SK-N-SH treated with all-trans-retinoic acid at 6 μM for 48 hours (cell line): ENCODE data around the gene HIGD1B.

Experiments used
- ARNTL ChIP-seq: fragments of 450-650 bp; formaldehyde crosslinking; IDR thresholded peaks from 2 replicates; pipeline ENCODE4 v1.5.0; 2020; ENCODE audit warnings: low read depth, mild to moderate bottlenecking, moderate library complexity, borderline replicate concordance
- CSDC2 ChIP-seq: fragments of 250-450 bp; sonication (Bioruptor Pico); IDR thresholded peaks from 2 replicates; pipeline ENCODE4 v1.5.0; 2020; ENCODE audit warnings: mild to moderate bottlenecking, moderate library complexity
- ESRRG ChIP-seq: fragments of 250-450 bp; sonication (Bioruptor Pico); IDR thresholded peaks from 2 replicates; pipeline ENCODE4 v1.6.1; 2021; ENCODE audit warnings: mild to moderate bottlenecking
- GLIS3 ChIP-seq: fragments of 250-450 bp; sonication (Bioruptor Pico); IDR thresholded peaks from 2 replicates; pipeline ENCODE4 v1.5.0; 2020; ENCODE audit warnings: mild to moderate bottlenecking, moderate library complexity
- ISL1 ChIP-seq: fragments of 250-450 bp; sonication (Bioruptor Pico); IDR thresholded peaks from 2 replicates; pipeline ENCODE4 v2.1.2; 2022; ENCODE audit warnings: mild to moderate bottlenecking, moderate library complexity
- RARB ChIP-seq: fragments of 250-450 bp; sonication (Bioruptor Pico); IDR thresholded peaks from 2 replicates; pipeline ENCODE4 v1.8.0; 2021; ENCODE audit warnings: mild to moderate bottlenecking, moderate library complexity
- TCF4 ChIP-seq: fragments of 250-450 bp; sonication (Bioruptor Pico); IDR thresholded peaks from 2 replicates; pipeline ENCODE4 v1.8.0; 2021; ENCODE audit warnings: mild to moderate bottlenecking, moderate library complexity, borderline replicate concordance
- ZFP3 ChIP-seq: fragments of 250-450 bp; sonication (Bioruptor Pico); IDR thresholded peaks from 2 replicates; pipeline ENCODE4 v1.5.0; 2020; ENCODE audit warnings: mild to moderate bottlenecking, moderate library complexity
- ZFP30 ChIP-seq: fragments of 450-650 bp; formaldehyde crosslinking; IDR thresholded peaks from 2 replicates; pipeline ENCODE4 v1.5.0; 2022; ENCODE audit warnings: mild to moderate bottlenecking, moderate library complexity
- ZNF70 ChIP-seq: fragments of 450-650 bp; formaldehyde crosslinking; IDR thresholded peaks from 2 replicates; pipeline ENCODE4 v1.5.0; 2020; ENCODE audit warnings: mild to moderate bottlenecking, moderate library complexity
- ZNF8 ChIP-seq: fragments of 450-650 bp; formaldehyde crosslinking; IDR thresholded peaks from 2 replicates; pipeline ENCODE4 v1.5.0; 2020; ENCODE audit warnings: mild to moderate bottlenecking, moderate library complexity
- TF ChIP-seq, protein P1 (sequence below): fragments of 250-450 bp; sonication (Bioruptor Pico); IDR thresholded peaks from 2 replicates; pipeline ENCODE4 v1.8.0; 2020; ENCODE audit warnings: mild to moderate bottlenecking, moderate library complexity, borderline replicate concordance
- TF ChIP-seq, protein P2 (sequence below): fragments of 250-450 bp; sonication (Bioruptor Pico); IDR thresholded peaks from 2 replicates; pipeline ENCODE4 v1.8.0; 2021; ENCODE audit warnings: low read depth, mild to moderate bottlenecking, moderate library complexity, borderline replicate concordance
- TF ChIP-seq, protein P3 (sequence below): fragments of 250-450 bp; sonication (Bioruptor Pico); IDR thresholded peaks from 2 replicates; pipeline ENCODE4 v1.5.0; 2020; ENCODE audit warnings: mild to moderate bottlenecking, moderate library complexity

DNA sequence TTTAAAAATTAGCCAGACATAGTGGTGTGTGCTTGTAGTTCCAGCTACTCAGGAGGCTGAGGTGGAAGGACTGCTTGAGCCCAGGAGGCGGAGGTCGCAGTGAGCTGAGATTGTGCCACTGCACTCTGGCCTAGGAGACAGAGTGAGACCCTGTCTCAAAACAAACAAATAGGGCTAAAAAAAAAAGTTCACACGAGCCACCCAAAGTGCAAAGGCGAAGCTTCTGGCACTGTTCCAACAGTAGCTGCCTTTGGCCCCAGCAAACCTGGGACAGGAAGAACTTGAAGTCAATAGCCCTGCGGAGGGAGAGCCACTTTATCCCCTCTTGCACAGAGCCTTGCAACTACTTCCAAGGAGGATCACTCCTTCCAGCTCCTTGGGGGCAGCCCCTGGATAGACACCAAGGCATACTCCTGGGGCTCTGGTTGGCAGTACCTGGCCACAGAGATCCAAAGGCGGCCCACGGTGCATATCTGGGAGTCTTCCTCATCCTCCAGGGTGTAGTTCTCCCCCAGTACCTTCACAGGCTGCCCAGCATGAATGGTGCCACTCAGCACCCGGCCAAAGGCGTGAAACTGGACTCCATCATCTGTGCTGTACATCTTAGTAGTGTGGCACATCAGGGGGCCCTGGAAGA lies 14.7 kb downstream of the HIGD1B start:
- TF ChIP-seq TCF4 (CRISPR knock-in tag) (no peak), ARNTL (CRISPR knock-in tag) (no peak), ZNF8 (no peak), RARB (CRISPR knock-in tag) (no peak), ISL1 (CRISPR knock-in tag) (no peak), ZFP30 (CRISPR knock-in tag) (no peak), ZFP3 (CRISPR knock-in tag) (no peak), ESRRG (no peak), ZNF70 (CRISPR knock-in tag) (no peak), CSDC2 (no peak), GLIS3 (no peak)
- TF ChIP-seq, protein P1, sequence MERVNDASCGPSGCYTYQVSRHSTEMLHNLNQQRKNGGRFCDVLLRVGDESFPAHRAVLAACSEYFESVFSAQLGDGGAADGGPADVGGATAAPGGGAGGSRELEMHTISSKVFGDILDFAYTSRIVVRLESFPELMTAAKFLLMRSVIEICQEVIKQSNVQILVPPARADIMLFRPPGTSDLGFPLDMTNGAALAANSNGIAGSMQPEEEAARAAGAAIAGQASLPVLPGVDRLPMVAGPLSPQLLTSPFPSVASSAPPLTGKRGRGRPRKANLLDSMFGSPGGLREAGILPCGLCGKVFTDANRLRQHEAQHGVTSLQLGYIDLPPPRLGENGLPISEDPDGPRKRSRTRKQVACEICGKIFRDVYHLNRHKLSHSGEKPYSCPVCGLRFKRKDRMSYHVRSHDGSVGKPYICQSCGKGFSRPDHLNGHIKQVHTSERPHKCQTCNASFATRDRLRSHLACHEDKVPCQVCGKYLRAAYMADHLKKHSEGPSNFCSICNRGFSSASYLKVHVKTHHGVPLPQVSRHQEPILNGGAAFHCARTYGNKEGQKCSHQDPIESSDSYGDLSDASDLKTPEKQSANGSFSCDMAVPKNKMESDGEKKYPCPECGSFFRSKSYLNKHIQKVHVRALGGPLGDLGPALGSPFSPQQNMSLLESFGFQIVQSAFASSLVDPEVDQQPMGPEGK (CRISPR knock-in tag), result no peak
- TF ChIP-seq, protein P2, sequence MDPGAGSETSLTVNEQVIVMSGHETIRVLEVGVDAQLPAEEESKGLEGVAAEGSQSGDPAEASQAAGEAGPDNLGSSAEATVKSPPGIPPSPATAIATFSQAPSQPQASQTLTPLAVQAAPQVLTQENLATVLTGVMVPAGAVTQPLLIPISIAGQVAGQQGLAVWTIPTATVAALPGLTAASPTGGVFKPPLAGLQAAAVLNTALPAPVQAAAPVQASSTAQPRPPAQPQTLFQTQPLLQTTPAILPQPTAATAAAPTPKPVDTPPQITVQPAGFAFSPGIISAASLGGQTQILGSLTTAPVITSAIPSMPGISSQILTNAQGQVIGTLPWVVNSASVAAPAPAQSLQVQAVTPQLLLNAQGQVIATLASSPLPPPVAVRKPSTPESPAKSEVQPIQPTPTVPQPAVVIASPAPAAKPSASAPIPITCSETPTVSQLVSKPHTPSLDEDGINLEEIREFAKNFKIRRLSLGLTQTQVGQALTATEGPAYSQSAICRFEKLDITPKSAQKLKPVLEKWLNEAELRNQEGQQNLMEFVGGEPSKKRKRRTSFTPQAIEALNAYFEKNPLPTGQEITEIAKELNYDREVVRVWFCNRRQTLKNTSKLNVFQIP (CRISPR knock-in tag), result no peak
- TF ChIP-seq, protein P3, sequence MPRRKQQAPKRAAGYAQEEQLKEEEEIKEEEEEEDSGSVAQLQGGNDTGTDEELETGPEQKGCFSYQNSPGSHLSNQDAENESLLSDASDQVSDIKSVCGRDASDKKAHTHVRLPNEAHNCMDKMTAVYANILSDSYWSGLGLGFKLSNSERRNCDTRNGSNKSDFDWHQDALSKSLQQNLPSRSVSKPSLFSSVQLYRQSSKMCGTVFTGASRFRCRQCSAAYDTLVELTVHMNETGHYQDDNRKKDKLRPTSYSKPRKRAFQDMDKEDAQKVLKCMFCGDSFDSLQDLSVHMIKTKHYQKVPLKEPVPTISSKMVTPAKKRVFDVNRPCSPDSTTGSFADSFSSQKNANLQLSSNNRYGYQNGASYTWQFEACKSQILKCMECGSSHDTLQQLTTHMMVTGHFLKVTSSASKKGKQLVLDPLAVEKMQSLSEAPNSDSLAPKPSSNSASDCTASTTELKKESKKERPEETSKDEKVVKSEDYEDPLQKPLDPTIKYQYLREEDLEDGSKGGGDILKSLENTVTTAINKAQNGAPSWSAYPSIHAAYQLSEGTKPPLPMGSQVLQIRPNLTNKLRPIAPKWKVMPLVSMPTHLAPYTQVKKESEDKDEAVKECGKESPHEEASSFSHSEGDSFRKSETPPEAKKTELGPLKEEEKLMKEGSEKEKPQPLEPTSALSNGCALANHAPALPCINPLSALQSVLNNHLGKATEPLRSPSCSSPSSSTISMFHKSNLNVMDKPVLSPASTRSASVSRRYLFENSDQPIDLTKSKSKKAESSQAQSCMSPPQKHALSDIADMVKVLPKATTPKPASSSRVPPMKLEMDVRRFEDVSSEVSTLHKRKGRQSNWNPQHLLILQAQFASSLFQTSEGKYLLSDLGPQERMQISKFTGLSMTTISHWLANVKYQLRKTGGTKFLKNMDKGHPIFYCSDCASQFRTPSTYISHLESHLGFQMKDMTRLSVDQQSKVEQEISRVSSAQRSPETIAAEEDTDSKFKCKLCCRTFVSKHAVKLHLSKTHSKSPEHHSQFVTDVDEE, result no peak
